Upper lobe of right lung (tissue), 1 donor: ENCODE data around the gene FGFBP1. TPM values are rescaled to one million over a fixed set of nuclear protein-coding genes. Genes with fewer than 3 reads are reported as not detected.
A peak's percentile ranks its signal among the peaks of the same experiment; 100 is the strongest.

Experiments used
- ATAC-seq: fragments of 200-7000 bp; cut with Tn5 transposase; one replicate; pipeline ENCODE4 v1.9.1; 2020; ENCODE audit warnings: mild to moderate bottlenecking, moderate library complexity
- DNase-seq: peaks from one replicate; pipeline ENCODE4 v3.0.0-alpha.2; 2020
- H3K27ac ChIP-seq: fragments of 200-600 bp; one replicate; pipeline ENCODE4 v1.8.0; 2022
- H3K27me3 ChIP-seq: fragments of 200-600 bp; one replicate; pipeline ENCODE4 v1.8.0; 2022; ENCODE audit warnings: mild to moderate bottlenecking
- H3K36me3 ChIP-seq: fragments of 200-600 bp; one replicate; pipeline ENCODE4 v1.8.0; 2022
- H3K4me1 ChIP-seq: fragments of 200-600 bp; one replicate; pipeline ENCODE4 v1.8.0; 2022
- H3K4me3 ChIP-seq: fragments of 200-600 bp; one replicate; pipeline ENCODE4 v1.8.0; 2022; ENCODE audit warnings: mild to moderate bottlenecking
- H3K9me3 ChIP-seq: fragments of 200-600 bp; one replicate; pipeline ENCODE4 v1.8.0; 2022
- intact Hi-C: fragments of 100-400 bp; cut with DNase I; formaldehyde crosslinking; loops from one replicate; pipeline ENCODE4 v1.11.0; 2022
- total RNA-seq: library from RNA; stranded (reverse); fragmentation: NEBNext Ultra II Directional; extraction: Animal tissue kit (Norgen Biotek cat#: 25700); gene quantifications from one replicate; pipeline ENCODE4 v1.2.1, GENCODE V29; 2021
- TF ChIP-seq, protein P1 (sequence below): fragments of 200-600 bp; IDR thresholded peaks from one replicate; pipeline ENCODE4 v1.8.0; 2022; ENCODE audit warnings: antibody characterized with exemption
- donor health status: DM: no; HTN: yes; CAD: no; lungs with severe emphysema.

Gene FGFBP1
- total RNA-seq, 1 donor from 2014 or later: 3.3 TPM

GRCh38 chr4:15964159-15964558, 25.6 kb upstream of the FGFBP1 start:
- Histone ChIP-seq H3K9me3 (no peaks in the 10 kb centered on the region), H3K27ac (no peak overlapping the region), H3K27me3 (no peaks in the 10 kb centered on the region), H3K4me1 (no peaks in the 10 kb centered on the region), H3K36me3 (no peaks in the 10 kb centered on the region), H3K4me3 (no peak overlapping the region)
- DNase-seq (no peak), ATAC-seq (no peak)
- TF ChIP-seq, protein P1, sequence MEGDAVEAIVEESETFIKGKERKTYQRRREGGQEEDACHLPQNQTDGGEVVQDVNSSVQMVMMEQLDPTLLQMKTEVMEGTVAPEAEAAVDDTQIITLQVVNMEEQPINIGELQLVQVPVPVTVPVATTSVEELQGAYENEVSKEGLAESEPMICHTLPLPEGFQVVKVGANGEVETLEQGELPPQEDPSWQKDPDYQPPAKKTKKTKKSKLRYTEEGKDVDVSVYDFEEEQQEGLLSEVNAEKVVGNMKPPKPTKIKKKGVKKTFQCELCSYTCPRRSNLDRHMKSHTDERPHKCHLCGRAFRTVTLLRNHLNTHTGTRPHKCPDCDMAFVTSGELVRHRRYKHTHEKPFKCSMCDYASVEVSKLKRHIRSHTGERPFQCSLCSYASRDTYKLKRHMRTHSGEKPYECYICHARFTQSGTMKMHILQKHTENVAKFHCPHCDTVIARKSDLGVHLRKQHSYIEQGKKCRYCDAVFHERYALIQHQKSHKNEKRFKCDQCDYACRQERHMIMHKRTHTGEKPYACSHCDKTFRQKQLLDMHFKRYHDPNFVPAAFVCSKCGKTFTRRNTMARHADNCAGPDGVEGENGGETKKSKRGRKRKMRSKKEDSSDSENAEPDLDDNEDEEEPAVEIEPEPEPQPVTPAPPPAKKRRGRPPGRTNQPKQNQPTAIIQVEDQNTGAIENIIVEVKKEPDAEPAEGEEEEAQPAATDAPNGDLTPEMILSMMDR: no peak
- intact Hi-C loops: no loop called here

DNA sequence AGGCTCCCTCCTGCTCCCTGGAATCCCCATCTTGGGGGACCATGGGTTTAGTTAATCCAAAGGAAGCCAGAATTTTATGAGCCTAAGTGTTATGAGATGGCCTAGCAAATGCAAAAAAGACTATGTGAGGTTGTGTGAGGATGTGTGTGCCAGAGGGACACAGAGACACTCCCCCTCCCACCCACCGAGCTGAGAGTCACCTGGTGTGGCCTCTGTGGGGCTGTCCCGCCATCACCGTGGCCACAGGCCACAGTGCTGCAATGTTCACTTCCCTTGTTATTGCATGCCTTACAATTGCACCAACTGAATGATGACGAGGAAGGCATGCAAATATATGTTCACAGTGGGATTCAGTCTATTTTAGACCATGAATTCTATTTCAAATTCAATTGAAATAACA, 25.0 kb upstream of the FGFBP1 start:
- TF ChIP-seq, protein P1: no peak
- DNase-seq (peak; percentile 70), ATAC-seq (peak; percentile 77)
- Histone ChIP-seq H3K27me3 (no peaks in the 10 kb centered on the region), H3K36me3 (no peaks in the 10 kb centered on the region), H3K4me1 (no peaks in the 10 kb centered on the region), H3K27ac (no peak overlapping the region), H3K9me3 (no peaks in the 10 kb centered on the region), H3K4me3 (no peak overlapping the region)
- intact Hi-C loops: no loop called here

- ATAC-seq (peak; percentile 61), DNase-seq (no peak)
- intact Hi-C loops: no loop called here
- TF ChIP-seq, protein P1: peak; percentile 25
- no peaks in the 10 kb centered on the region for H3K36me3 ChIP-seq
- no peaks in the 10 kb centered on the region for H3K4me1 ChIP-seq
- H3K9me3 ChIP-seq: no peaks in the 10 kb centered on the region
- no peaks in the 10 kb centered on the region for H3K27me3 ChIP-seq
- H3K27ac ChIP-seq: no peak within 1 kb of the TSS
- H3K4me3 ChIP-seq: no peak within 1 kb of the TSS
These were observed 24.5 kb upstream of the FGFBP1 start, which contains the start of gene FGFBP2 for GRCh38 chr4:15963001-15963451. TSS of gene FGFBP2 (minus strand) at chr4:15963175. CDS start at chr4:15963129, 46 bp downstream.

DNA sequence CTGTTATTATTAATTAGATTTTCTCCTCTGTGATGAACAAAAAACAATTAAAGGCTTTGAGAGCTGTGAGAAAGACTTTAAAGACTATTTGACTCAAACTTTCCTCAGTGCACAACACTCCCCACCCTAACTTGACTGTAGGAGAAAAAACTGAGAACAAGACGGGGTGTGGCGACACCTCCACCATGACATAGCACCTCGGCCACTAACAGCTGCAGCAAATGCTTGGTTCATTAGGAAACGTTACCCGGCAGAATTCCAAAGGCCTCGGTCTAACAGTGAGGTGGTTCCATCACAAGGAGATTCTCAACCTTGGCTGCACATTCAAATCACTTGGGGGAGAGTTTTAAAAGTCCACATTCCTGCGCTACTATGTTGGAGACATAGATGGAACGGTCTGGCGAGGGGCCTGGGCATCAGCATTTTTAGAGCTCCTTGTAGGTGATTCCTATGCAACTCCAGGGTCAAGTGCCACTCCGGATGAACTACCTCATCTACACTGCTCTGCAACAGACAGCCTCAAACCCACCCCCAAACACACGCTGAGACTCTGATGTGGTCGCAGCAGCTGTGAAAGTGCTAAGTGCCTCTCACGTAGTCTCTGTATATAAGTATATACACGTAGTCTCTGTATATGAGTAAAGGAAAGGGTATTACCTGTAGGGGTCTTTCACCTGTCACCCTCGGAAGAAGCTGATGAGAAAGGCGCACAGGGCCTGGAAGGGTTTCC, 23.4 kb upstream of the FGFBP1 start:
- Histone ChIP-seq H3K27me3 (no peaks in the 10 kb centered on the region), H3K4me3 (no peak overlapping the region), H3K36me3 (no peaks in the 10 kb centered on the region), H3K4me1 (no peaks in the 10 kb centered on the region), H3K27ac (no peak overlapping the region), H3K9me3 (no peaks in the 10 kb centered on the region)
- DNase-seq (no peak), ATAC-seq (no peak)
- intact Hi-C loops: no loop called here
- TF ChIP-seq, protein P1: no peak

- no peak overlapping the region for H3K27ac ChIP-seq
- no peaks in the 10 kb centered on the region for H3K27me3 ChIP-seq
- TF ChIP-seq, protein P1: no peak
- intact Hi-C loops: loop anchor here (5.0 kb wide), 1 partner anchor 76 kb away; no protein-coding TSS in a partner anchor
- no peak for DNase-seq
- no peaks in the 10 kb centered on the region for H3K36me3 ChIP-seq
- no peaks in the 10 kb centered on the region for H3K4me1 ChIP-seq
- no peaks in the 10 kb centered on the region for H3K9me3 ChIP-seq
- no peak overlapping the region for H3K4me3 ChIP-seq
- ATAC-seq: no peak
These were observed 20.0 kb upstream of the FGFBP1 start for GRCh38 chr4:15958562-15958961.
